H9 (cell line): ENCODE measurements around the gene CYGB. TPM values are rescaled to one million over a fixed set of nuclear protein-coding genes. Genes with fewer than 3 reads are reported as not detected.
A peak's percentile ranks its signal among the peaks of the same experiment; 100 is the strongest.

ENCODE experiments used
- DNase-seq: peaks from one replicate; pipeline ENCODE4 v3.0.0-alpha.2; 2017
- H2AFZ ChIP-seq: one replicate; pipeline ENCODE4 v1.6.1; 2013; ENCODE audit warnings: mild to moderate bottlenecking, low read length, control low read depth, moderate library complexity
- H2AK5ac ChIP-seq: 2 replicates; pipeline ENCODE4 v1.6.1; 2013; ENCODE audit warnings: low read length, control low read depth, mixed read lengths; ENCODE audit not compliant: insufficient read length
- H2BK120ac ChIP-seq: one replicate; pipeline ENCODE4 v1.6.1; 2013; ENCODE audit warnings: low read depth, mild to moderate bottlenecking, low read length, control low read depth, inconsistent platforms; ENCODE audit not compliant: poor library complexity, severe bottlenecking
- H2BK12ac ChIP-seq: 2 replicates; pipeline ENCODE4 v1.6.1; 2013; ENCODE audit warnings: low read length, control low read depth, mixed read lengths, low read depth; ENCODE audit not compliant: insufficient read length
- H2BK15ac ChIP-seq: 2 replicates; pipeline ENCODE4 v1.6.1; 2013; ENCODE audit warnings: low read depth, low read length, control low read depth
- H2BK20ac ChIP-seq: one replicate; pipeline ENCODE4 v1.6.1; 2013; ENCODE audit warnings: low read depth, mild to moderate bottlenecking, low read length, control low read depth, inconsistent platforms; ENCODE audit not compliant: poor library complexity, severe bottlenecking
- H2BK5ac ChIP-seq: 2 replicates; pipeline ENCODE4 v1.6.1; 2013; ENCODE audit warnings: low read length, control low read depth, mixed read lengths; ENCODE audit not compliant: insufficient read length
- H3K14ac ChIP-seq: 2 replicates; pipeline ENCODE4 v1.6.1; 2013; ENCODE audit warnings: low read length, control low read depth; ENCODE audit not compliant: insufficient read depth
- H3K18ac ChIP-seq: 2 replicates; pipeline ENCODE4 v1.6.1; 2013; ENCODE audit warnings: low read depth, mild to moderate bottlenecking, mixed read lengths, low read length, control low read depth; ENCODE audit not compliant: insufficient read length
- H3K23ac ChIP-seq: 2 replicates; pipeline ENCODE4 v1.6.1; 2013; ENCODE audit warnings: low read length, control low read depth, mixed read lengths, low read depth; ENCODE audit not compliant: insufficient read length
- H3K23me2 ChIP-seq: 2 replicates; pipeline ENCODE4 v1.6.1; 2013; ENCODE audit warnings: low read depth, mild to moderate bottlenecking, mixed read lengths, low read length, control low read depth; ENCODE audit not compliant: insufficient read length, poor library complexity, severe bottlenecking
- H3K27ac ChIP-seq: 2 replicates; pipeline ENCODE4 v1.5.1; 2013; ENCODE audit warnings: low read length, control low read depth, mixed read lengths, low read depth; ENCODE audit not compliant: insufficient read length
- H3K27me3 ChIP-seq: 2 replicates; pipeline ENCODE4 v1.6.1; 2013; ENCODE audit warnings: low read length, control low read depth, inconsistent platforms; ENCODE audit not compliant: insufficient read depth
- H3K4ac ChIP-seq: 2 replicates; pipeline ENCODE4 v1.6.1; 2013; ENCODE audit warnings: low read depth, mild to moderate bottlenecking, control low read depth, inconsistent platforms, low read length, moderate library complexity
- H3K4me1 ChIP-seq: 2 replicates; pipeline ENCODE4 v1.6.1; 2013; ENCODE audit warnings: low read length, control low read depth, inconsistent platforms; ENCODE audit not compliant: insufficient read depth
- H3K4me2 ChIP-seq: 2 replicates; pipeline ENCODE4 v1.6.1; 2013; ENCODE audit warnings: low read length, control low read depth, mixed read lengths; ENCODE audit not compliant: insufficient read length, insufficient read depth
- H3K56ac ChIP-seq: 2 replicates; pipeline ENCODE4 v1.6.1; 2013; ENCODE audit warnings: low read depth, mild to moderate bottlenecking, mixed read lengths, low read length, control low read depth; ENCODE audit not compliant: insufficient read length
- H3K79me1 ChIP-seq: 2 replicates; pipeline ENCODE4 v1.6.1; 2013; ENCODE audit warnings: low read depth, mild to moderate bottlenecking, moderate library complexity, low read length, control low read depth, inconsistent platforms; ENCODE audit not compliant: insufficient read depth, poor library complexity, severe bottlenecking
- H3K79me2 ChIP-seq: 2 replicates; pipeline ENCODE4 v1.6.1; 2013; ENCODE audit warnings: low read length, control low read depth, inconsistent platforms; ENCODE audit not compliant: insufficient read depth
- H3K9ac ChIP-seq: 2 replicates; pipeline ENCODE4 v1.6.1; 2013; ENCODE audit warnings: low read length, control low read depth, mixed read lengths; ENCODE audit not compliant: insufficient read length; ENCODE audit errors: extremely low read depth
- H3K9me3 ChIP-seq: one replicate; pipeline ENCODE4 v1.6.1; 2013; ENCODE audit warnings: low read depth, low read length, inconsistent platforms; ENCODE audit not compliant: control insufficient read depth
- H3T11ph ChIP-seq: one replicate; pipeline ENCODE4 v1.6.1; 2013; ENCODE audit warnings: mild to moderate bottlenecking, low read length, control low read depth, inconsistent platforms
- H4K20me1 ChIP-seq: one replicate; pipeline ENCODE4 v1.6.1; 2013; ENCODE audit not compliant: control insufficient read depth, insufficient read length, insufficient read depth
- H4K5ac ChIP-seq: 2 replicates; pipeline ENCODE4 v1.6.1; 2013; ENCODE audit warnings: low read depth, mild to moderate bottlenecking, mixed read lengths, low read length, control low read depth; ENCODE audit not compliant: insufficient read length
- H4K8ac ChIP-seq: replicated peaks from 2 replicates; pipeline ENCODE4 v1.6.1; 2013; ENCODE audit warnings: low read length, control low read depth, mixed read lengths, low read depth; ENCODE audit not compliant: insufficient read length
- H4K91ac ChIP-seq: 2 replicates; pipeline ENCODE4 v1.6.1; 2013; ENCODE audit warnings: low read depth, mild to moderate bottlenecking, moderate library complexity, mixed read lengths, low read length, control low read depth; ENCODE audit not compliant: insufficient read length
- H3K27ac Mint-ChIP-seq, 3 experiments: 2 replicates in 2 of 3; 3 replicates in 1 of 3; pipeline ENCODE4 v1.8.0; 2020 to 2021; ENCODE audit warnings: mixed read lengths in 3 of 3, mild to moderate bottlenecking in 1 of 3, moderate library complexity in 1 of 3
- H3K27me3 Mint-ChIP-seq: 2 replicates; pipeline ENCODE4 v1.8.0; 2021; ENCODE audit warnings: low read depth, mild to moderate bottlenecking, moderate library complexity, mixed read lengths
- H3K36me3 Mint-ChIP-seq, 3 experiments: 2 replicates in 2 of 3; 3 replicates in 1 of 3; pipeline ENCODE4 v1.8.0; 2020 to 2021; ENCODE audit warnings: low read depth in 3 of 3, mixed read lengths in 3 of 3; ENCODE audit not compliant: insufficient read depth in 1 of 3
- H3K4me1 Mint-ChIP-seq, 2 experiments: 2 replicates each; pipeline ENCODE4 v1.8.0; 2020; ENCODE audit warnings: mixed read lengths in 2 of 2
- H3K4me3 Mint-ChIP-seq, 2 experiments: 2 replicates in 1 of 2; 3 replicates in 1 of 2; pipeline ENCODE4 v1.8.0; 2020 to 2021; ENCODE audit warnings: mild to moderate bottlenecking in 2 of 2, mixed read lengths in 2 of 2, moderate library complexity in 1 of 2
- H3K9me3 Mint-ChIP-seq, 2 experiments: 2 replicates in 1 of 2; 3 replicates in 1 of 2; pipeline ENCODE4 v1.8.0; 2020; ENCODE audit warnings: mild to moderate bottlenecking in 2 of 2, mixed read lengths in 2 of 2, moderate library complexity in 1 of 2
- CTCF ChIP-seq: fragments of 200-600 bp; sonication (generic); conservative IDR thresholded peaks from 3 replicates; pipeline ENCODE4 v1.8.0; 2021; ENCODE audit warnings: antibody characterized with exemption, mild to moderate bottlenecking
- WGBS: extraction: QIAGEN DNeasy Blood & Tissue Kit; methylation state at CpG from one replicate; pipeline ENCODE4 v1.1.7; 2013; ENCODE audit warnings: missing lambda C conversion rate, low lambda C conversion rate, mixed read lengths; ENCODE audit not compliant: insufficient read length; ENCODE audit errors: extremely low coverage; 5-methylcytosine and 5-hydroxymethylcytosine counted together
- total RNA-seq: library from RNA; stranded (reverse); gene quantifications from 2 replicates; pipeline ENCODE4 v1.2.1, GENCODE V29; 2021

Gene CYGB
- total RNA-seq, 1 experiment from 2014 or later: 2.4 TPM

- peaks cover 7% of the 10 kb centered on the region for H3K27me3 Mint-ChIP-seq
- peaks cover 3% of the 10 kb centered on the region; the same call in 1 of the 2 replicates for H3K4me1 ChIP-seq
- H4K8ac ChIP-seq: no peak overlapping the region
- peaks cover 9% of the 10 kb centered on the region for H3K23me2 ChIP-seq
- no peak for DNase-seq
- H3K9ac ChIP-seq: no peak overlapping the region
- no peak overlapping the region; a peak in 2 of 7 replicates for H3K27ac Mint-ChIP-seq
- no peak overlapping the region for H3K23ac ChIP-seq
- H3K56ac ChIP-seq: no peak overlapping the region
- no peak overlapping the region for H3K14ac ChIP-seq
- no peaks in the 10 kb centered on the region for H4K20me1 ChIP-seq
- H2BK120ac ChIP-seq: no peak overlapping the region
- H3K27me3 ChIP-seq: no peaks in the 10 kb centered on the region
- no peak overlapping the region for H2AFZ ChIP-seq
- no peak overlapping the region for H2BK5ac ChIP-seq
- H3K9me3 Mint-ChIP-seq: no peaks in the 10 kb centered on the region; a peak in 1 of 5 replicates
- H4K5ac ChIP-seq: no peak overlapping the region
- no CpG with 5 or more reads among the region's 17 CpGs for WGBS
- H3K4ac ChIP-seq: no peak overlapping the region
- no peak overlapping the region for H2BK15ac ChIP-seq
- H3K4me3 Mint-ChIP-seq: peak overlapping the region; percentile 79 to 90
- no peak for TF ChIP-seq CTCF
- H3K4me1 Mint-ChIP-seq: peaks cover 50 to 58% of the 10 kb centered on the region in 2 experiments
- no peaks in the 10 kb centered on the region for H3K9me3 ChIP-seq
- no peak overlapping the region for H3K18ac ChIP-seq
- H2BK12ac ChIP-seq: no peak overlapping the region
- H4K91ac ChIP-seq: no peak overlapping the region
- H2BK20ac ChIP-seq: no peak overlapping the region
- peak overlapping the region; percentile 79 for H3K4me2 ChIP-seq
- H2AK5ac ChIP-seq: no peak overlapping the region
- no peaks in the 10 kb centered on the region for H3K79me2 ChIP-seq
- H3K27ac ChIP-seq: no peak overlapping the region
- H3K79me1 ChIP-seq: no peaks in the 10 kb centered on the region
- H3K36me3 Mint-ChIP-seq: no peaks in the 10 kb centered on the region; a peak in 2 of 7 replicates
- no peak overlapping the region for H3T11ph ChIP-seq
Observed at GRCh38 chr17:76500074-76500746, 37.3 kb downstream of the CYGB start.
